GM18526 (cell line): ENCODE measurements around the gene KIF4A.

Experiments used
- POLR2A ChIP-seq: IDR thresholded peaks from 3 replicates; pipeline ENCODE4 v1.6.1; 2011; ENCODE audit not compliant: insufficient read length; ENCODE audit errors: extremely low read depth

Gene KIF4A

GRCh38 chrX:70353514-70353913 lies 63.6 kb downstream of the KIF4A start:
- TF ChIP-seq POLR2A = no peak

- TF ChIP-seq POLR2A = no peak
Observed at GRCh38 chrX:70354716-70355115, 64.8 kb downstream of the KIF4A start.

DNA sequence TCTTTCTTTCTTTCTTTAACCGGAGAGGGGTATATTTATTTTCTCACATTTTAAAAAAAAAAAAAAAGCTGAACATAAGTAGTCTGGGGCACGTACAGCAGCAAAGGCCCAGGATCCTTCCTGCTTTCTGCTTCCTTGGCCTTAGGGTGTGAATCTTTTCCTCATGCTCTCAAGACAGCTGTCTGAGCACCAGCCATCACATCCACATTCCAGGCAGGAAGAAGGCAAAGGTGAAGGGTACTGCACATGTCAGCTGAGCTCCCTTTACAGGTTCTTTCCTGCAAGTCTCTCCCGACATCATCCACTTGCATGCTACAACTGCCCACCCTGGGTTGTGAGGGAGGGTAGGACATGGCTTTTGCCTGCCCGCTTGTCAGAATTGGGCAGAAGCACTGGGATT lies 69.6 kb downstream of the KIF4A start:
- no peak for TF ChIP-seq POLR2A

DNA sequence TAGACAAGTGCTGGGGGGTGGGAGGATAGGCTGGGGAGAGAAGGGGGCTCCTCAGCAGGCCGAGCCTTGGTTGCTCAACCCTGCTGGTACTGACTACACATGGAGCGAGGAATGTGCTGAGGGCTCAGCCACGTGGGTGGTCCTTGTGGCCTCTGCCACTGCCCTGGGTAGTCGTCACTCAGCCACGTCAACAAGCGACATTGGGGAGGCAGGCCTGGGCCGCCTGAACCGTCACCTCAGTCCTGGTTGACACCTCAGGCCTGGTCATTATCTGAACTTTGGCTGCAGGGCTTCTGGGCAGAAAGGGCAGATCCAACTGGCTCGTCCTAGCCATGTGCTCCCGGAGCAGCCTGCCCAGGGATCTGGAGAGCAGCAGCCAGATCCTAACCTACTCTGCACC lies 70.5 kb downstream of the KIF4A start:
- no peak for TF ChIP-seq POLR2A

- TF ChIP-seq POLR2A = no peak
Observed at GRCh38 chrX:70386235-70386634, 96.3 kb downstream of the KIF4A start.

GRCh38 chrX:70398899-70399298 lies 109.0 kb downstream of the KIF4A start:
- TF ChIP-seq POLR2A = no peak

DNA sequence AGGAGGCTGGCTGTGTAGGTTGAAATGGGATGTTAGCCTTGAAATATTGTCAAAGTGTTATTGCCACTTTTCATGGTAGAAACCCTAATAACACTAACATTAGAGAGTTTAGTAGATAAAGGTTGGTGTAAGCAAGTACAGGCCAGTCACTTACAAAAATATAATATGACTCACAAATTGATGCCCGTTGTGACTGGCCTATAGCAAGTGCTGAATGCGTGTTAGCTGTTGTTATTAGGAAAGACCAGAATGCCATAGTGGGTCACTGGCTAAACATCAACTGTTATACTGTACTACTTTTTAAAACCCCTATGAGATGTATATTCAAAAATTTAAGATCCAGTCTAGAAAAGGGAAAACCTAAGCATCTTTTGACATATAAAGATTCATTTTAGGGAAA lies 112.8 kb downstream of the KIF4A start:
- TF ChIP-seq POLR2A = no peak

- no peak for TF ChIP-seq POLR2A
Observed at GRCh38 chrX:70405003-70405402, 115.1 kb downstream of the KIF4A start.

- no peak for TF ChIP-seq POLR2A
Observed at GRCh38 chrX:70410921-70411320, 121.0 kb downstream of the KIF4A start.

GRCh38 chrX:70411475-70411874 lies 121.6 kb downstream of the KIF4A start:
- no peak for TF ChIP-seq POLR2A

GRCh38 chrX:70421618-70422017 lies 131.7 kb downstream of the KIF4A start:
- no peak for TF ChIP-seq POLR2A

DNA sequence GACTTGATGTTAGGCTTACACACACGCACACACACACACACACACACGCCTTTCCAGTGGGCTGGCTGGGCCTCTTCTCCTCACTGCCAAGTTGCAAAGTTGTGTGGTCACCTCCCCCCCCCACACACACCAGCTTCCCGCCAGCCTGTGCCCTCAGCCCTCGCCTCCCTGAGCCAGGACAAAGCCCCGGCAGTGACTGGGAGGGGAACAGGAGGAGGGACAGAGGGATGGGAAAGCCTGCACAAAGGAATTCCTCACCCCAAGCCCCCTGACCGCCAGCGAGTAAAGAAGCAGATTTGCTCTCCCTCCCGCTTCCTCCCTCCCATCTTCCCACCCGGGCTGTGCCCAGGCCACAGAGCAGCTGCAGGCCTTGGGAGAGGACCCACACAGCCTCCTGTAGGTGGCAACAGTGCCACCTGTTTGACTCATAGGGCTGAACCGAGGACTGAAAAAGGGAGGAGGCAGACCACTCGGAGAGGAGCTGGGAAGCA lies 133.0 kb downstream of the KIF4A start, which contains the start of gene GDPD2:
GDPD2 (plus strand) TSS at position 464 of the 491 bp plus-strand sequence. CDS start 1,671 bp downstream, outside the sequence.
- no peak for TF ChIP-seq POLR2A

DNA sequence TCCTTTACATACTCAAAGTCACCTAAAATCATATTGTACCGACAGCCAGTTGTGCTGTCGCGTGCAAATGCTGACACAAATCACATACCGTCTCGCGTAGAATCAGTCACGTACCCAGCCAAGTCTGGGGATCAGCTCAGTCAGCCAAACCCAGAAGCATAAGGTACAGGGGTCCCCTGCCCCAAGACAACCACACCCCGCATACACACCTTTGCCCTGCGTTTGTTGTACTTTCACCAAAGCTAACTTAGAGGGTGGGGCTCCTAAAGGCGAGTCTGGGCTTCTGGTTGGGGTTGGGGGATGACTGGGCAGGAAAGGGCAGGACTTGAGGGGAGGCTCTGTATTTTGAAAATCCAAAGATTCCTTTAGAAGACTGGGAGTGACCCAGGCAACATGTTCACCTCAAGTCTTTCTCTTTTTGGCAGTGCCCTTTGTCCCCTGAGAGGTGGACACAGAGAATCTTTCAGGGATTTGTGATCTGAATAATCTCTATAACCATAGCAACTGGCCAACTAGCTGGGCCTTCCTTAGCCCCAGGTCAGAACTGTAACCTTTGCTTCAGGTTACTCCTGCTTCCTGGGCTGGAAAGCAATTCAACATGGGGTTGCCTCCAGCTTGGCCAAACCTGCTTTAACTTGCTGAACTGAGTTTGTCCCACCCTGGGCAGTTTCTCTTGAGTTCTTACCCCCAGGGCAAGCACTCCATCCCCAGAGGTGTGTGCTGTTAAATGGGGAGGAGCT lies 134.2 kb downstream of the KIF4A start:
- no peak for TF ChIP-seq POLR2A

GRCh38 chrX:70424801-70425200 lies 134.9 kb downstream of the KIF4A start:
- no peak for TF ChIP-seq POLR2A

GRCh38 chrX:70426286-70427278 lies 136.7 kb downstream of the KIF4A start:
- TF ChIP-seq POLR2A = no peak

DNA sequence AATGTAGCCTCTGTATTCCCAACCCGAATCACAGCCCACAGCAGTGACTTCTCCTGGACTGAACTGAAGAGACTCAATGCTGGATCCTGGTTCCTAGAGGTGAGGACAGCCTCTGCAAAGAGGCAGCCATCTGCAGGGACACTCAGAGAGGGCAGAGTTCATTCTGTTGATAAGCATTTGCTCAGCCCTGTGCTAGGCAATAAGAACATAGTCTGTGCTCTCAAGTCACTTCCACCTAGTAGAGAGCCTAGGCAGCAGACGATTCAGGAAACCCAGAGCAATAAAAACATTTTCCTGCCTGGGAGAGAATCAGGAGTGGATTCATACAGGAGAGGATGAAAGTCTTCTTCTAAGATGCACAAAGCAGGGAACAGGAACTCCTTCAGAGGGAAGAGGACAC lies 137.5 kb downstream of the KIF4A start:
- no peak for TF ChIP-seq POLR2A
